Stimulated activated CD8-positive, alpha-beta memory T cell treated with anti-CD3 and anti-CD28 coated beads, Interleukin-4, amount 100 ng/mL, for 24 hours (primary cell): ENCODE measurements around the gene JPH3.

ENCODE experiments used
- DNase-seq: peaks from one replicate; pipeline ENCODE4 v3.0.0-alpha.2; 2020; ENCODE audit warnings: low read depth

Gene JPH3

DNA sequence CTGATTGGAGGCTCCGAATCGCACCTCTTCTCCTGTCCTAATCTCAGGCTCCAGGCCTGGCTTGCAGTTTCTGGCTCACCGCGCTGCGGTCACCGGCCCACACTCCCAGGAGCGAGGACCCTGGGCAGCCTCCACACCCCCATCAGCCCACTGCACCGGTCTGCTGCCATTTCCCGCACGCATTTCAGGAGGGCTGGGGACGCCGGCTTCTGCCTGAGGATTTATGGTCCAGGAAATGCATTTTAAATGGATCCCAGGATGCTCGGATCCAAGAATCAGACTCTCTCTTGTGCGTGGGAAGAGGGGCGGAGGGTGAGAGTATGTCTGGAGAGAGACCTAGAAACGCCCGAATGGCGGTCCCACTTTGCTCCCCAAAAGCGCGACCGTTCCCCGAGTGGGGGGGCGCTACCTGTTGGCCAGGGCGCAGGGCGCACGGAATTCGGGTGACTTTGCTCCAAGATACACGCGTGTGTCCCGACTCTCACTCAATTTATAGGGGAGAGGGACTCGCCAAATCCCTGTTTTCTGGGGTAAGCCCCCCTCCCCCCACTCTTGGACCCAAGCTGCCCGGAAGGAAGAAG is 817 bp upstream of the JPH3 start:
- no peak for DNase-seq

DNA sequence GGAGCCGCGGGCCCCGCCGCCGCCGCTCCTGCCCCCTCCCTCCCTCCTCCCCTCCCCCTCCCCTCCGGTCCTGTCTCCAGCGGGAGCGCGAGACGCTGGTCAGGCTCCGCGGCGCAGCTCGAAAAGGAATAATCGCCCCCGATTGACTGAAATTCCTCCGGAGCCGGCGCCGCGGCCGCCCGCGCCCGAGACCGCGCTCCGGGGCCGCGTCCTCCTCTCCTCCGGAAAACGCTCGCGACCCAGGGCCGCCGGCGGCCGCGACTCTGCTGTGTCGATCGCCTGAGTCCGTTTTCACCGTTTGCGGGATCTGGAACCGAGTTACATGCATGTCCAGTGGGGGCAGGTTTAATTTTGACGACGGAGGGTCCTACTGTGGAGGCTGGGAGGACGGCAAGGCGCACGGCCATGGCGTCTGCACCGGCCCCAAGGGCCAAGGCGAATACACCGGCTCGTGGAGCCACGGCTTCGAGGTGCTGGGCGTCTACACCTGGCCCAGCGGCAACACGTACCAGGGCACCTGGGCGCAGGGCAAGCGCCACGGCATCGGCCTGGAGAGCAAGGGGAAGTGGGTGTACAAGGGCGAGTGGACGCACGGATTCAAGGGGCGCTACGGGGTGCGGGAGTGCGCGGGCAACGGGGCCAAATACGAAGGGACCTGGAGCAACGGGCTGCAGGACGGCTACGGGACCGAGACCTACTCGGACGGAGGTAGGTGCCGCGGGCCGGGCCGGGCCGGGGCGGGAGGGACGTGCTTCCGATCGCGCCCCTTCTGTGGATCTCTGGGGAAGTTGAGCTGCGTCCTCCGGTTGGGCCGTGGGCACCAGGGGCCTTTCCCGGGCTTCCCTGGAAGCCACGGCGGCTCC is 744 bp downstream of the JPH3 start:
- DNase-seq, result no peak

DNA sequence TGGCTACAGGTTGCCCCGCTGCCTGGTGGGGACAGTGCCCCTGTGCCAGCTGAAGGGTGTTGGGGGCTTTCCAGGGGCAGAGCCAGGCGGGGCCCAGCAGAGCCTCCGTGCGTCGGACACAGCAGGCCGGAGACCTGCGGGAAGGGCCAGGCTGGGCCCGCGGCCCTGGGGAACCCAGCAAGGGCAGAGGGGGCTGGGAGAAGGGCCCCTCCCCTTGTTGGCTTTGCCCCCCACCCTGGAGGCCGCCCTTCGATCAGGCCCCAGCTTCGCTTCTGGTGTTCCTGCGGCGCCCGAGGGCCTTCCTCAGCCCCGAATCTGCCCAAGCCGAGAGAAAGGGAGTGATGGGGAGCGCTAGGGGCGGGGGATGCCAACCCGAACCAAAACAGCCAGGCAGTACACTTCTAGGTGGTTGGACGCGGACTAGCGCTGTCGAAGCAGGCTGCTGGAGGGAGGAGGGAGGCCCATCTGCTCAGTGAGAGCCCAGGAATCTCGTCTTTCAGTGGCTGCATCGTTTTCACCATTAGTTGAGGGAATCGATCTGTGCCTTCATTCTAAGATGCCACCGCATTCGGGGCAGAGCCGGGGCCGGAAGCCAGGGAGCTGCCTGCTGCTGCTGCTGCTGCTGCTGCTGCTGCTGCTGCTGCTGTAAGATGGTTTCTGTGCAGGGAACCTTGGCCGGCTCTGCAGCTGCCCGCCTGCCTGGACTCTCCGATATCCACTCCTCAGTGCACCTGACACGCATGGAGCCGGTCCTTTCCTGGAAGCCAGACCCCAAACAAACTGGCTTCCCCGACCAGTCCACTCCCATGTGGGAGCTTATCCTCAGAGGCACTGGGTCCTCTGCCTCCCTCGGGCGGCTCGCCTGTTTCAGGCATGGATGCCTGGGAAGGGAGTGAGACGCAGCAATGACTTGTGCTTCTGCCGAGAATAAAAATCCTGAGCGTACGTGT is 1.7 kb downstream of the JPH3 start:
- DNase-seq, result no peak

DNA sequence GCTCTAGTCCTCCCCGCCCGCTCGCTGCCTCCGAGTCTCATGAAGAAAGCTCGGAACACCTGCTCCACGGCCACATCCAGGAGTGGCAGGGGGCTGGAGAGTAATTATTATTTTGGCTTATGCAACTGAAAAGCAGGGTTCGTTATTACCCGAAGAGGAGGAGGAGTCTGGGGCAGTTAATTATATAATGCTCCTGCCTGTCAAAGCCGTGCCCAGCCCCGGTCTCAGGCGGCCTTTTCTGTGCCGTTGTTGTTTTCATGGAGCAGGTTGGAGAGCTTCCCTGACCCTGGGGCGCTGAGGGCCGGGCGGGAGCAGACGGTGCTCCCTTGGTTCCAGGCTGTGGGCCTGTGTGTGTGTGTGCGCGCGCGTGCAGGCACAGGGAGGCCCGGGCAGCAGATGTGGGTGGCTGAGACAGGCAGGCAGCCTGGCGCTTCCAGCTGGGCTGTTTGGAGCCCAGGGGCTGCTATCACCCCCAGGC is 2.4 kb downstream of the JPH3 start:
- DNase-seq, result no peak

DNA sequence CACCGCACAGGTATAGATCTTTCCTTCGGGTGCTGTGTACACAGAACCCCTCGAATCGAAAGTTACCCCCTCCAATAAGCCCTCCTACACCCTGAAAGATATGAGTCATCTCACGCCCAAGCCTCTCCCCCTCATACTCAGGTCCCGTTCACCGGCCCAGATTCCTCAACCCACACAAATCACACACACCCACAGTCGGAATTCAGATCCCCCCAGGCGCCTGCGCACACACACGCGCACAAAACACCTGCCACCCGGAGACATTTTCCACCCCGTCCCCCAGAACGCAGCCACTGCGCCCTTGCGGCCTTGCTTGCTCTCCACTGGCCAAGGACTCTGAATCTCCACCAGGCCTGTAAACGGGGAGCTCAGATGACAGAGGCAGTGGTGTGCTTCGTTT is 4.9 kb downstream of the JPH3 start:
- no peak for DNase-seq

DNA sequence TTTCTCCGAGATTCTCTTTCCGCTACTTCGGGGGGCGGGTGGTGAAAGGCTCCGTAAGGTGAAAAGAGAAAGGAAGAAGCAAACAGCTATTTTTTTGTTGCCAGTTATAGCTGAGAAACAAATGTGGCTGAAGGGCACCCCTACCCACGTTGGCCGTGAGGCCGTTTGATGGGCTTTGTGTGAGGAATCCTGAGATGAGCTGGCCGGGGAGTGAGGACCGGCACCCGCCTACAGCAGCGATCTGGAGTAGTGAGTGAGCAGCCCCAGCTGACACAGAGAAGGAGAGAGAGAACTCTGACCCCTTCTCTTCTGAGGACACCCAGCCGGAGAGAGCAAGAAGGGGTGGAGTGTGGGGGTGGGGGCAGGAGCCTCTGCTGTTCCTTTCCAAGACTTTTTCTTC is 5.6 kb downstream of the JPH3 start:
- DNase-seq, result no peak

DNA sequence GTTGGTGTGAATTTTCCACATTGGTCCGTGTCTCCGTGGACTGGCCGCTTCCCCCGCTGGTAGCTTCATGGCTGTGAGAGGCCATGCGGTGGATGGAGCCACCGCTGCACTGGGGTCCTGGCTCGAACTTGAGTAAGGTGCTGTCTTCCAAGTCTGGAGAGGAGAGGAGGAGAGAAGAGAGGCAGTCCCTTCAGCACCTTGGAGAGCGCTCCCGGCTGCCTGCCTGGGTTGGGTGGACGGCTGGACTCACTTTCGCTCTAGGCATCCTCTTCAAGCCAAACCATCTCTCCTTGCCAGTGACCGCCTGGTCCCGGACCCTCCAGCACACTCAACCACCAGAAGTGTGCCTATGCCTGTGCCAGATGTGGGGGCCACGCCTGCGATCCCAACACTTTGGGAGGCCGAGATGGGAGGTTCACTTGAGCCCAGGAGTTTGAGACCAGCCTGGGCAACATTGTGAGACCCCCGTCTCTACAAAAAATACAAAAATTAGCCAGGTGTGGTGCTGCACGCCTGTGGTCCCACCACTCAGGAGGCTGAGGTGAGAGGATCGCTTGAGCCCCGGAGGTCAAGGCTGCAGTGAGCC is 6.2 kb downstream of the JPH3 start:
- peak; percentile 16 for DNase-seq

DNA sequence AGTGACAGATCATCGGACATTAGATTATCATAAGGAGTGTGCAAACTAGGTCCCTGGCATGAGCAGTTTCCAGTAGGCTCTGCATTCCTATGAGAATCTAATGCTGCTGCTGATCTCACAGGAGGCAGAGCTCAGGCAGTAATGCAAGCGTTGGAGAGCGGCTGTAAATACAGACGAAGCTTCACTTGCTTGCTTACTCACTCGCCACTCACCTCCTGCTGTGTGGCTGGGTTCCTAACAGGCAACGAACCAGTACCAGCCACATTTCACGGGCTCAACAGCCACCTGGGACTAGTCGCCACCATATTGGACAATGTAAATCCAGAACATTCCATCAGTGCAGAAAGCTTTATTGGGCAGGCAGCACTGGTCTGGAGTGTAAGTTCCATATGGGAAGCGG is 7.7 kb downstream of the JPH3 start:
- no peak for DNase-seq

DNA sequence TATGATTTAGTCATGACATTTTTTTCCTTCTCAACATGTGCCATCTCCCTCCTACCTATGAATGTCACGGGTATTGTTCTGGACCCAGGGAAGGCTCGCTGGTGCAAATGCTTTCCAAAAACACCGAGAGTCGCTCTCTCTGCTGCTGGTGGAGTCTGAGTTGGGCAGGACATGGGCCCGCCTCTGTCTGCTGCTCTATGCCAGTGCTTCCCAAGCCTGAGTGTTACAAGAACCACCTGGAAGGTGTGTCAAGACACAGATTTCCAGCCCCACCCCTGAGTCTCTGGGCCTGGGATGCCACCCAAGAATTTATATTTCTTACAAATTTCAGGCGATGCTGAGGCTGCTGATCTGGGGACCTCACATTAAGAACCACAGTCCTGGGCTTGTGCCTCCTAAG is 9.1 kb downstream of the JPH3 start:
- DNase-seq, result no peak

DNA sequence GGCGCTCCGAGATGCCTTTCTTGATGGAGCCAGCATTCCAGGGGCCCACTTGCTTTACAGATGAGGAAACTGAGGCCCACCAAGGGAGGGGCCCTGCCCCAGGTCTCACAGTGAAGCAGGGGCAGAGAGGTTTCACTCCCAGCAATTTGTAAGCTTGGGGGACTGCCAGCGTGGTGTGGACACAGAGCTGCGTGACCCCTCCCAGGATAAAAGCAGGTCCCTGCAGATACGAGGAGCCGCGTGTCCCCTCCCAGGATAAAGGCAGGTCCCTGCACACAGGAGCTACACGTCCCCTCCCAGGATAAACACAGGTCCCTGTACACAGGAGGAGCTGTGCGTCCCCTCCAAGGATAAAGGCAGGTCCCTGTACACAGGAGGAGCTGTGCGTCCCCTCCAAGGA is 11.7 kb downstream of the JPH3 start:
- no peak for DNase-seq

DNA sequence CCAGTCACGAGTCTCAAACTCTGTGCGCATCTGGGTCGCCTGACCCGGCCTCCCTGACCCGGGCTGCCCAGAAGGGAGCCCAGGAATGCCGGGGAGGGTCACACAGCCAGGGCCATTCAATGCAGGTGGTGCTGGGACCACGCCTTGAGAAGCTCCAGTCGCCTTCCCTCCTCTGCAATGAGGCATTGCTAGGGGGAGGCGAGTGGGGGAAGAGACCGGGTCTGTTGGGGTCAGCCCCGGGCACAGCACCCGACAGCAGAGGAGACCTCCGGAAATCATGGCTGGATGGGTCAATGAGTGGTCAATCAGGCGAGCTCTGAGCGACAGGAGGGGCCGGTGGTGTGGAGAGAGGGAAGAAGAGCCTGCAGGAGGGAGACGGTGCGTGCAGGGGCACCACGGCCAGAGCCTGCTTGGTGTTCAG is 13.3 kb downstream of the JPH3 start:
- no peak for DNase-seq

DNA sequence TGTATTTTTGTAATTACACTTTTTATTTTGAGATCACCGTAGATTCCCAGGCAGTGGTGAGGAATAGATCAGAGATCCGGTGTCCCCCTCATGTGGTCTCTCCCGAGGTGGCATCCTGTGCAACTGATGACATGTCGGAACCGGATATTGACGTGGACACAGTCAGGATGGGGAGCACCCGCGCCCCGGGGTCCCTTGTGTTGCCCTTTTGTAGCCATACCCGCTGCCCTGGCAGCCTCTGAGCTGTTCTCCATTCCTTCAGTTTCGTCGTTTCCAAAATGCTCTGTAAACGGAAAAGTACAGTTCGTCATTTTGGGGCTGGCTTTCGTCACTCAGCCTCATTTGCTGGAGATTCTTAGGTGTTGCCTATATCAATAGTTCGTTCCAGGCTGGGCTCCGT is 14.2 kb downstream of the JPH3 start:
- no peak for DNase-seq

DNA sequence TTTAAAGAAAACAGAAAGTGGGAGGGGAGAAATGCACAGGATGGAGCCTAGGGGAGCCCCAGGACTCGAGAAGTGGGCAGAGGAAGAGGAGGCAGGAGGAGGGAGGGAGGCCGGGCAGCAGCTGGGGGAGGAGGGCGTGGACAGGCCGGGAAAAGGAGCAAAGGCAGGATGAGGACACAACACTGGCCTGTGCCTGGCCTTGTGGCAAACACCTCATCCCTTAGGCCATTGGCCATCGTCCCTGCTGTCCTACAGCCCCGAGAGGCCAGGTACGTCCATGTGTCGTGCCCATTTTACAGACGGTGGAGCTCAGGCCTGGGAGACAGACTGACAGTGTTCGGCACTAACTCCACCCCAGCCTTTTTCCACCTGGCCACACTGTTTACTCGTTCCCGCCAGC is 15.9 kb downstream of the JPH3 start:
- DNase-seq, result no peak

DNA sequence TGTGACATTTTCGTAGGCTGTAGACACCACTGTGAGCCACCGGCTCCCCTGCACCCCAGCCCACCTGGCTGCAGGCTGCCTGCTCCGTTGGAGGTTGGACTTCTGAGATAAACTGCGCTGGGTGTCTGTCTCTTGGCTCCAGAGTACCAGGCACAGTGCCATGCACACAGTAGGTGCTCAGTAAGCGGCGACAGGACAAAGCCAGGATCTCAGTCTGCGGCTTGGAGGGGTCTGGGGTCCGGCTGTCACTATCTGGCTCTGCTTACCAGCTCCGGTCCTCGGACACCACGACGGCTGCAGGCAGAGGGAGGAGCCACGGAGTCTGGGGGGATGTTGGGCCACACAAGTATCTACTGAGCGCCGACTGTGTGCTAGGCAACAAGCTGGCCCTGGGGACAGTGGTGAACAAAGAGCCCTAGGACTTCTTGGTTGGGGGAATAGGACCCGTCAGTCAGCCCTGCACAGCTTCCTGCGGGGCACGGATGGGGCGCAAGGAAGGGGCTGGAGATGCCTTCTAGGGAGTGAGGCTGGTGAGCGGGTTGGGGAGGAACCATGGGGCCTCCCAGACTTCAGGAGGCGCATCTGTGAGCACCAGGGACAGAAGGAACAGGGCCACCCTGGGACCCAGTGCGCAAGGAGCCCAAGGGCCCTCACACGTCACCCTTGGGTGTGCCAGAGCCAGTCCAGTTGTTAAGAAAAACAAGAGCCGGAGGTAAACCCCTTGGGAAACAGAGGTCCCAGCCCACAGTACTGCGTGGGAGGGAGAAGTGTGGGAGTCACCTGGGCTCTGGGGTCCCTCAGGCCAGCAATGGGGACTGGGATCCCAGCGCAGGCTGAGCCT is 17.3 kb downstream of the JPH3 start:
- no peak for DNase-seq

DNA sequence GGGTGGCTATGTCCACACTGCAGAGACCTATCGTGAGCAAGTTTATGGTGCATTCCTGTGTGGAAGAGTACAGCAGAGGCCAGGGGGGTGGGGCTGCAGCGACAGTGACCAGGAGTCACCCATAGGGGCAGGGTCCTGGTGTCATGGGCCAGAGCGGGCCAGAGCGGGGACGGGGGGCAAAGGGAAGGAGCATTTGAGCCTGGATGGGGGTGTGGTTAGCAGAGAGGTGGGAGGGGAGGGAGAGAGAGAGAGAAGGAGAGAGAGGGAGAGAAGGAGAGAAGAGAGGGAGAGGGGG is 17.8 kb downstream of the JPH3 start:
- DNase-seq, result no peak

DNA sequence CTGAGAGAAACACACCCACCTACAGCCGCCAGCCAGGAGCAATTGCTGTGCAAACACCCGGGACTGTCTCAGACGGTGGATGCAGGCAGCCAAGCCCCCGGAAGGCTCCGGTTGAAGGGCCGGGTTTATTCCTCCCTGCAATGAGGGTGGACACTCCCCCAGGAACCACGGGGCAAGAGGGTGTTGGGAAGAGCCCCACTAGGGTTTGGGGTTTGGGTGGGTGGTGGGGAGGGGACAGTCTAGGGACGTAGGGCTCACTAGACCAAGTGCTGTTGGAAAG is 19.2 kb downstream of the JPH3 start:
- no peak for DNase-seq

DNA sequence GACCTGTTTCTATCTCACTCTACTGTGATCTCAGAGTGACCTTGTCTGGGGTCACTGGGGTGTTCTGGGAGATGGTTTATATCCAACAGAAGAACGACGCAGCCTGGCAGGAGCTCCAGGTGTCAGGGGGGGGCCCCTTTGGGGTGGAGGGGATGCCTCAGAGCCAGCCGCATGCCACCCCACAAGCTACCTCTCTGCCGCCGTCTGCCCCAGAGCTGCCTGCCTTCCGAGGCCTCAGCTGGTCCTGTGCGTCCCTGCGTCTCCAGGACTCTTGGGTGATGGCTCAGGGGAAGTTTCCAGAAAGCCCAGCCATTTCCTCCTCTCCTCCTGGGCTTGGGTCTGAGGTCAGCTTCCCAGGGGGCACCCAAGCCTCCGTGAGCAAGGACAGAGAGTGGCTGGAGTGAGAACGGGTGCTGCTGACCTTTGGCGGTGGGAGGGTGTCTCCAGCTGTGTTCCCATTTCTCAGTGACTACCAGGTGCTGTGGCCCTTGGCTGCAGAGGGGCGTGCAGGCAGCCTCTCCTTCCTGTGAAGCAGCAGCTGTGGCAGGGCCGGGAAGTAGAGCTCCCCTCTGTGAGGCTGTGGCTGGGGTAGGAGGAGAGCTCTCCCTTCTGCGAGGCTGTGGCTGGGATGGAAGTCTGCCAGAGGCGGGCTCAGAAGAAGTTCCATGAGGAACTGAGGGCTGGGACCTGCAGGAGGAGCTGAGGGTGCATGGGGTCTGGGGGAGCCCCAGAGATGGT is 19.8 kb downstream of the JPH3 start:
- DNase-seq, result no peak

DNA sequence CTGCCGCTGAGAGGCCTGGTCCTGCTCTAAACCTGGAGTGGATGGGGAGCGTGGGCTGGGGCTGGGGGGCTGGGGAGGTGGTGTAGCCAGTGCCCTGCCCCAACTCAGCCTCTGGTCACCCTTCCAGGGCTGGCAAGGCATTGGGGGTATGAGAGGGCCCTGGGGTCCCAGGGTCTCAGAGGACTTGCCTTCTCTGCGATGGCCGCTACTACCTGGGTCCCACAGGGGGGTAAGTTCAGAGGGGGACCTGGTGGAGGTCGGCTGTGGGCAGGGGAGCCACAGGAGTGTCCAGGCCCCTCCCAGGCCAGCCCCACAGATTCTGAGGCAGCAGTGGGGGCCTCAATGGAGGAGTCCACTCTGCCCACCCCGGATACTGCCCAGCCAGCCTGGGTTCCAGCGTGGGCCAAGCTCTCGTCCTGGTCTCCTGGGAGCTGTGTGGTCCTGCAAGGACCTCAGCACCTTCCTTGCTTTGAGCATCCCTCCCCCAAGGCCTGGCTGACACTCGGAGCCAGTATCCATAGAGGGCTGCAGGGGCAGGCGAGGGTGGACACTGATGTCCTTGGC is 20.5 kb downstream of the JPH3 start:
- no peak for DNase-seq

DNA sequence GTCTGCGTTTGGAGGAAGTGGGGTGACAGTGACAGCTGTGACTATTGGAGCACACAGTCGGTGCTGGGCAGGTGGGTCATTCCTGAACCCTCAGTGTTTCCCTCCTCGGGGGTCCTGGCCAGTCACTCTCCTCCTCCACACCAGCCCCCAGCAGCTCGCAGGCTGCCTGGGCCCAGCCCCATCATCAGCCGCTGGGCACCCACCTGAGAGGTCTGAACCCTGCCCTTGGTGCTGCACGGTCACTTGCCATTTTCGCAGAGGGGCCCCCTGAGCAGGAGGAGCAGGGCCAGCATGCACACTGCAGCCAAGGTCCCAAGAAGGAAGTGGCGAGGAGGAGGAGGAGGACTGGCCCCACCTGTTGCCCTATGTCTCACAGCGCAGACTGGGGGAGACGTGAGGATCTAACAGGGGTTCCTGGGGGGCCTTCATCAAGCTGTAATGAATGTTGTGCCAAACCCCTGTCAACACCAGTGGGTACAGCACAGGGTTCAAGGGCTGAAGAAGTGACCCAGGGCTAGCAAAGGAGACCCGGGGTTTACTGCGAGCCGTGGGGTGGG is 23.0 kb downstream of the JPH3 start:
- no peak for DNase-seq

DNA sequence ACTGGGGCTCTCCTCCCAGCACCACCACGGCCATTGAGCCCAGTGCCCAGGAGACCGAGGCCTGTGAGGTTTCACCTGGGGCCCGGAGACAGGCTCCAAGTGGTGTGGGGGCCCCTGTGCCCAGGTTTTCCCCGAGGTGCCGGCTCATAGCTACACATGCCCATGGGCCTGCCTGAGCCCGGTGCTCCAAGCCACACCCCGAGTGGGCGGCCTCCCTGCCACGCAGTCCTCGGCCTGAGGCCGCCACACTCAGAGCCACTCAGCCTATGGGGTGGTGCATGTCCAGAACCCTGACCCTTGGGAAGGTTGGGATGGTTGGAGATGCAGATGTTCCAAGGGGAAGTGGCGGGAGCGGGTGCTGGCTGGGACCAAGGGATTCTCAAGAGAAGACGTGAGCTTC is 24.1 kb downstream of the JPH3 start:
- DNase-seq, result no peak
